Dermis blood vessel endothelial cell (primary cell): Measurements from ENCODE around the gene SNX3. TPM values are rescaled to one million over a fixed set of nuclear protein-coding genes. Genes with fewer than 3 reads are reported as not detected.
"Not testable (repeated sequence)": the region's sequence is repeated elsewhere in the genome, so short reads cannot be mapped to it uniquely, and the experiment has no call there.

Experiments
- DNase-seq: peaks from one replicate; pipeline ENCODE4 v3.0.0; 2010
- total RNA-seq: library from RNA; depleted of rRNA; stranded (reverse); fragments of >200 nt; gene quantifications from 2 replicates; pipeline ENCODE4 v1.2.3, GENCODE V29; 2014

The SNX3 gene
- total RNA-seq, 1 donor from 2014 or later, result 228 TPM

DNA sequence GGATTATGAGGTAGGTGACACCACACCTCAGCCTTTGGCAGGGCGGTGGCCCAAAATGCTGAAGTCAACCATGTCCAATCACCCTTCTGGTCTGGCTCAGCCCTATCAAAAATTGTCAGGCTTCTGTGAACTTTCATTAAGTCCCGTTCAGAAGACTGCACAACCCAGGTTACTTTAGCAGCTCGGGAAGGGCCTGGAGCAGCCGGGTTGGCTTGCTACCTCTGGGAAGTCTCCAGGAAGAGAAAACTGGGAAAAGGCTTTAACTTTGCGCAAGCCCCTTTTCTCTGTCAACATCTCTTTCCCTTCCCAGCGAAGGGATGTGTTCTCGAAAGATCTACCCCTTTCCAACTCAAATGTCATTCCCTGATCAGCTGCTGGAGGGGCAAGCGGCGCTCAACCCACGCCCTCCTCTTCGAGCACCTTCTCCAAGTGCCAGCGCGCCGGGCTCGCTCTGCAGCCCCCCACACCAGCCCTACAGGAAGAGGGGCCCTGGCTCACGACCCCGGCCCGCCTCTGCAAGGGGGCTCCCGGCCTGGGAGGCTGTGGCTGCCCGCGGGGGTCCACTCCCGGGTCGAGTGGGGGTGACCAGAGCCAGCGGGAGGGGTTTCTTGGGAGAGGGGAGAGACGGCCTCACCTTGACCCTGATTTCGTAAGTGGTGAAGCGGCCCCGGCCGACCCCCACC is 573 bp downstream of the SNX3 start:
- peak; percentile 54 for DNase-seq

DNA sequence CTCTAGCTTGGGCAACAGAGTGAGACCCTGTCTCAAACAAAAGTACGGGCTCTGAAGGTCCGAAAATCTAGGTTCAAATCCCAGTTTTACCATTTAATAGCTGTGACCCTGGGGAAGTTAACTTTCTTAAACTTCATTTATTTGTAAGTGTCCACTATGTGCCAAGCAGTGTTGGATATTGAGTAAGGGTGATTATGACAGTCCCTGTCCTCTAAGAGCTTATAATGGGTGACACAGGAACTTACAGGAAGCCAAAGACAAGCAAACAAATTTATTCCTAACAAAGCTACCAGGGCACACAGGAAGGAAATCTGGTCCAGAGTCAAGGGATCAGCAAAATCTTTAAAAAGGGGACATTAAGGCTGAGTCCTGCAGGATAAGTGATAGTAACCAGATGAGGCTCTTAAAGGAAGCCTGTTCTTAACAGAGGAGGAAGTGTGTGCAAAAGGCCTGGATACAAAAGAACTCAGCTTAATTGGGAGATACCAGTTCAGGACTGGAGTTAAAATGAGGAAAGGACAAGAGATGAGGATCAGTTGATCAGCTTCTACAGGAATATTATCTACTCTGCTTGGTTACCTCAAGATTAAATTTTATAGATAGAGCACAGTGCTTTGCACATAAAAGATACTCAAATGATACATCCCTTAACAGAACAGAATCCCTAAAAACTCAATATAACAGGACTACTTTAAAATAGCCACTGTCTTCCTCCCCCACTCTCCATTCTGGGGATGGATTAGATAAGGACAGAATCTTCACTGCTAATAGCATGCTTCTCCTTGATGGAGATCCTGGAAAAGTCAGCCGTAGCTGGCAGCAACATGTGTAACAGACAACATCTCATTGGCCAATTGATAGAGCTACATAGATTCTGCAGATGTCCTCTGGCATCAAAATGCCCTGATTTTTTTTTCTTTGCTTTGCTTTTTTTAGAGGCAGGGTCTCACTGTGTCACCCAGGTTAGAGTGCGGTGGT is 6.1 kb downstream of the SNX3 start:
- peak; percentile 42 for DNase-seq

DNA sequence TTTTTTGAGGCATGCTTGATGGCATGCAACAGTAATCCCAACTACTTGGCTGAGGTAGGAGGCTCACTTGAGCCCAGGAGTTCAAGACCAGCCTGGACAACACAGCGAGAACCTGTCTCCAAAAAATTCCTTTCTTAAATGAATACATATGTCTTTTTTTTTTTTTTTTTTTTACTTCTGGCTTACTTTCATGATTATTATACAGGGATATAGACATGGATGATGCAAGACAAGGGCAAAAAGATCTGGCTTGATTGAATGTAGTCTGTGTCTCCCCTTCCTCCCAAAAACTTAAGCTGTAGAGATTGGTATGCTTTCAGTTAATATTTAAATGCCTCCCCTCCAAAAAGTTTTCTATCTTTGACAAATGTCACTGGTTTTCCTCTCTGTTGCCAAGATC is 7.6 kb downstream of the SNX3 start:
- no peak for DNase-seq

DNA sequence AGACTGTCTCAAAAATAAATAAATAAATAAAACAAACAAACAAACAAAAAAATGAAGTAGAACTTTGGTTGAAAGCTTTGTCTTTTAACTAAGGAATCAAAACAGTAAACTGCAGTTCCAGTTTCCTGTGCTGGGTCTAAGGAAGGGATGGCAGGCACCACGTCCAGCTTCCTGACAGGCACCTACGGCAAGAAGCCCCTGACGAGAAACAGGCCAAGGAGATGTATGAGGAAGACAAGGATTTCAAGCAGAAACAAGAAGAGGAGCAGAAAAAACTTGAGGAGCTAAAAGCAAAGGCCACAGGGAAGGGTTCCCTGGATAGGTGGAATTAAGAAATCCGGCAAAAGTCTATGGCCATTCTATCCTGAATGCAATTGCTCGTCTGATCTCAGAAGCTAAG is 8.8 kb downstream of the SNX3 start:
- no peak for DNase-seq

DNA sequence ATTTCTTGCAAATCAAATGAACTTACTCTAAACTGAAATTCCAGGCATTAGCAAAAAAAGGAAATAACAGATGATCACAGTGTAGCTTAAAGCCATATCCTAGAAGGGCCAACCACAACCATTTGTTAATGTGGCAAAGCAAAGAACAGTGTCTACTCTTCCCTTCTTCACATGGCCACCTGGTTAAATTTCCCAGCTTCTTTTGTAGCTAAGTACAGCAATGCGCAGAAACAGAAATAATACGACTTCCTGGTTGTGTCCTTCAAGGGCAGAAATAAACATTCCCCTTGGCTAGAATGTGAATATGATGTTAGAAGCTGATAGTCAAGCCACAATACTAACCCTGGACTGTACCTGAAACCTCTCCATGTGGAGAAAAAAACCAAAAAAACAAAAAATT is 9.6 kb downstream of the SNX3 start:
- DNase-seq, result peak; percentile 17

DNA sequence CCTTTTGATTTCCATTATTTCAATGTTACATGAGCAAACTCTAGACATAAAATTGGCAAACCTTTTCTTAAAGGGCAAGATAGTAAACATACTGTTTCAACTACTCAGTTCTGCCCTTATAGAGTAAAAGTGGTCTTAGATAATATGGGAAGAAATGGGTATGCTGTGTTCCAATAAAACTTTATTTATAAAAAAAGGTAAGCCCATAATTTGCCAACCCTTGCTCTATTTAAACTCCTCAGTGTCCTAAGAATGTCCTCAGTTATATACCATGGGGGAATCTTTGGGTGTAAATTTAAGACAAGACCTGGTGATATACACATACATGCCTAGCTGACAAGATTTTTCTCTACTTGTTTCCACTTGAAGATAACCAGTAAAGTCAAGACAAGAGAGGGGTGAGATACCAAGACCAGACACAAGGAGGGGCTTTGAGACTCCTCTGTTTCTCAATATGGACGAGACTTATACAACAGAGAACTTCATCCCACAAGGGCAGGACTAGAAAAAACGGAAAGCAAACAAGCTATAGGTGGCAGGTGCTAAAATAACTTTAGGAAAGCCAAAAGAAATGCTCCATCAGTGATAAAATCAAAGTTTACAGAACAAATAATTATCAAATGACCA is 10.5 kb downstream of the SNX3 start:
- peak; percentile 43 for DNase-seq

DNA sequence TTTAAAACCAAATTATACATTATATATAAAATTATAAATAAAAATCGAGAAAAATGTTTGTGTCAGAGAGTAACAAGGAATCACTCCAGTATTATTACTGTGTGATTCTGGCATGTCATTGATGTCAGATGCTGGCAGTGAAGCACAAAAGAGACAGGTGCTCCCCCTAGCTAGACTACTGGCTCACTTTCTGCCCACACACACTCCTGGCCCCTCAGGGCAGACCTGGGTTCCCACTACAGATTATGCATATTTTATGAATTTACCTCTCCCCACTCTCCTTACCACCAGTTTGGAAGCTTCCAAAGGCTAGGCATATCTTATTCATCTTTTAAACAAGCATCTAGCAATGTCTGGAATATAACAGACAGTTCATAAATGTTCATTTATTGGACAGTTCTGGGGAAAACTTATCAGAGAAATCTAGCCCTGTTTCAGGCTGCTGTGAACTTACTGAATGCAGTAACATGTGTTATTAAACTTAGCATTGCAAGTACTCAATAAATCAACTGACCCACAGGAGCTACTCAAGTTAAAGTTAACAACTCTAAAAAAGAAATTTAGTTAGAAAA is 12.8 kb downstream of the SNX3 start:
- DNase-seq, result no peak

DNA sequence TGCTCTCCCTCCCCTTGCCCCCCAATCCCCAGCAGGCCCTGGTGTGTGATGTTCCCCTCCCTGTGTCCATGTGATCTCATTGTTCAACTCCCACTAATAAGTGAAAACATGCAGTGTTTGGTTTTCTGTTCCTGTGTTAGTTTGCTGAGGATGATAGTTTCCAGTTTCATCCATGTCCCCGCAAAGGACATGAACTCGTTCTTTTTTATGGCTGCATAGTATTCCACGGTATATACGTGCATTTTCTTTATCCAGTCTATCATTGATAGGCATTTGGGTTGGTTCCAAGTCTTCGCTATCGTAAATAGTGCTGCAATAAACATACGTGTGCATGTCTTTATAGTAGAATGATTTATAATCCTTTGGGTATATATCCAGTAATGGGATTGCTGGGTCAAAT is 15.7 kb downstream of the SNX3 start:
- DNase-seq, result not testable (repeated sequence)

DNA sequence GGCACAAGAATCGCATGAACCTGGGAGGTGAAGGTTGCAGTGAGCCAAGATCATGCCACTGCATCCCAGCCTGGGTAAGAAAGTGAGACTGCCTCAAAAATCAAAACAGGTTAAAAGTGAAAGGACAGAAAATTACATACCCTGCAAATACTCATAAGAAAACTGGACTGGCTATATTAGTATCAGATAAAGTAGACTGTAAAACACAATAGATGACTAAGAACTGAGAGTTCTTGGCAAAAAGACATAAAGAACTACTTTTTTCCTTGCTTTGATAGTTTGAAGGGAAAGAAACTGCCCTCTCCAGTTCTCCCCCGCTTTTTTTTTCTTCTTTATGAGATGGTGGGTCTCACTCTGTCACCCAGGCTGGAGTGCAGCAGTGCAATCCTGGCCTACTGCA is 17.0 kb downstream of the SNX3 start:
- DNase-seq, result peak; percentile 28

DNA sequence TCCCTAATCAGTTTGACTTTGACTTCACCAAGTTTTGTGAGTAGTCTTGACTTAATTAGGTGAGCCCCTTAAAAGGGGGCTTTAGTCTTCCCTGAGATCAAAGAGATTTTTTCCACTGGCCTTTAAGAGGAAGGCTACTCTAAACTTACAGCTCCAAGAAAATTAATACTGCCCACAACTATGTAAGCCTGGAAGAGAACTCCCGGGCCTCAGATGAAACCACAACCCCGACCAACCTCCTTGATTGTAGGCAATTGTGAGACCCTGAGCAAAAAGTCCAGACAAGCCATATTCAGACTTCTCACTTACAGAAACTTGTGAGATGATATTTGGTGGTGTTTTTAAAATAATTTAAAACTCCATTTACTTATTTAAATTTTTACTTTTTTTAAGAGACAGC is 18.1 kb downstream of the SNX3 start:
- DNase-seq, result no peak

DNA sequence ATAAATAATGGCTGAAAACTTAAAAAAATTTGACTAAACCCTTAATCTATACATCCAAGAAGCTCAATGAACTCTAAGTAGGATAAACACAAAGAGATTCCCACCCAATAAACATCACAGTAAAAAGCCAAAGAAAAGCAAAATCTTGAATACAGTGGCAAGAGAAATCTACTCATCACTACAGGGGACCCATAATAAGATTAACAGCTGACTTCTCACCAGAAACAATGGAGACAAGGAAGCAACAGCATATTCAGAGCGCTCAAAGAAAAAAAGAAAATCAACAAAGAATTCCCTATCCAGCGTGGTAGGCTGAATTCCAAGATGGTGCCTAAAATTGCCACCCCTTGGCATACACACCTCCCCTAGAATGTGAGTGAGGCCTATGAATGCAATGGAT is 18.6 kb downstream of the SNX3 start:
- no peak for DNase-seq

DNA sequence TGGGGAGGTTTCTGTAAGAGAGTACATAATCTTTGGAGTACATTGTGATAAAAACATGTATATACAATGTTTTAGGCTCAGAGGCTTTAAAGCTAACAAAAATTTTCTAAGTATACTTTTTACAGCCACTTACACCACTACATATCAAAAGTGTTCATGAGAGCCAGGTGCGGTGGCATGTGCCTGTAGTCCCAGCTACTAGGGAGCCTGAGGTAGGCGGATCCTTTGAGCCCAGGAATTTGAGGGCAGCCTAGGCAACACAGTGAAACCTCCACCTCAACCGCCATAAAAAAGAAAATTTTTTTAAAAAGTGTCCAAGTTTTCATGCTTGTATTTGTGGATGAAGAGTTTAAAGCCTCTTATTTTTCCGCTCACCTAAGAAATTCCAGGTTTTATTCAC is 22.5 kb downstream of the SNX3 start:
- DNase-seq, result no peak

DNA sequence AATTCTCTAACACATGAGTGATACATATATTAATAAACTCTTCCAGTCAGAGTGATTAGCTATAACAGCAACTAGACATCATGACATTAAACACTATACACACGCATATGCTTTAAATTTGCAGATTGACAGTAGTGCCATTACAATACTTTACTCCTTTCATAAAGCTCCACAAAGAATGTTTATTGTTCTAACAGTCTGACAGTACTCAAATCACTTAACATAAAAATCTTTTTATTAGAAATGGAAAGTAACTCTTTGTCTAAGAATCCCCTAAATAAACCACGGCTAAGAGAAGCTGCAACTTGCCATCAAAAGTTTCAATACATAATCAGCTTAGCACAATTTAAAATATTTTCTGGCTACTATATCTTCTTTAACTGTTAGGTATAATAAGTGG is 24.0 kb downstream of the SNX3 start:
- no peak for DNase-seq

DNA sequence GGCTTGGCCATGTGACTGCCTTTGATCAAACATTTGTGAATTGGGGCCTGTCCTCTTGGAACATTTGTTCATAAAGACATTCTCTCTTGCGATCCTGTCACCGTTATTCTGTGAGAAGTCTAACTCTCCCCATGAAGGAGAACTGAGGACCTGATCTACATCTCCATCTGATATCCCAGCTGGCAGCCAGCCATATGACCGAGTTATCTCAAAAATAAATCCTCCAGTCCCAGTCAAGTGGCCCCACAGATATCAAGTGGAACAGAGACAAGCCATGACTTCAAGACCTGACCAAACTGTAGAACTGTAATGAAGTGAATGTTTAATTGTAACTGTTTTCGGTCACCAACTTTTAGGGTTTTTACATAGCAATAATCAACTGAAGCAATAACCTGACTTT is 25.7 kb downstream of the SNX3 start:
- DNase-seq, result no peak

DNA sequence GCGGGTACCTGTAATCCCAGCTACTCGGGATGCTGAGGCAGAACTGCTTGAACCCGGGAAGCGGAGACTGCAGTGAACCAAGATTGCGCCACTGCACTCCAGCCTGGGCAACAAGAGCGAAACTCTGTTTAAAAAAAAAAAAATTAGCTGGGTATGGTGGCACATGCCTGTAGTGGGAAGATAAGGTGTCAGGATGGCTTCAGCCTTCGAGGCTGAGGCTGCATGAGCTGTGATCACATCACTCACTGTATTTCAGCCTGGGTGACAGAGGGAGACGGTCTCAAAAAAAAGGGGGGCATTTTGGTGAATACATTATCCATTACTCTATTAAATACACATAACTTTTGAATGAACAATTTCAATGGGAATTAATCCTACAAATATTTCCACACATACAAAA is 32.4 kb downstream of the SNX3 start:
- no peak for DNase-seq

DNA sequence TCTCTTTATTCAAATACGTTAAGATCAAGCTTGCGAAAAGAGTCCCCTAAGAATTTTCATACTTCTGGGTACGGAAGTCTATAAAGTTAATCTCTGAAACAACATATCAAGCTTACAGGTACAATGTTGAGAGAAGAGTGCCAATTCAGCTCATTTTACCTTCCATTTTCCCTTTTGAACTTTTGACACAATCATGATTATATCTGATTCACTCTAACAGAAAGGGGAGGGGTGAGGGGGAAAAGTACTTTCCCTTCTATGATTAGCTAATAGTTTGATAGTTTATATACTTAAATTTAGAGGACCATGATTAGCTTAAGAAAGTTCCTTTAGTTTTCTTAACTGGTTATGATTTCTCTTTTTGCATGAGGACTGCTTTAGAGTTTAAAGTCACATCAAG is 33.5 kb downstream of the SNX3 start:
- no peak for DNase-seq

DNA sequence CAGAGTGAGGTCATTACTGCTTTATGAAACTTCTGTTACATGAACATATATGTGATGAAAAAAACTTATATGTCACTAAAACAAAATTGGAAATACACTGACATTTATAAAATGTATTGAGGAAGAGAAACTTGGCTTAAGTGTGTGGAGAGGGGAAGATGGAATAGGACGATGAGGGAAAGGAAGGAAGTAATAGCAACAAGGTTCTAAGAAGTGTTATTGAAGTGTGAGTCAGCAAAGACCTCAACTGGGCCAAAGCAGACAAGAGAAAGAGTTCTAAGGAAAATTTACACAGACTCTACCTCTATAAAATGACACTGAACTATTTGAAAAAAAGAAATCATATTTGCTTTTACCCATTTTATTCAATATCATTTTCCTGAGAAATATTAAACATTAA is 38.3 kb downstream of the SNX3 start:
- DNase-seq, result peak; percentile 42

DNA sequence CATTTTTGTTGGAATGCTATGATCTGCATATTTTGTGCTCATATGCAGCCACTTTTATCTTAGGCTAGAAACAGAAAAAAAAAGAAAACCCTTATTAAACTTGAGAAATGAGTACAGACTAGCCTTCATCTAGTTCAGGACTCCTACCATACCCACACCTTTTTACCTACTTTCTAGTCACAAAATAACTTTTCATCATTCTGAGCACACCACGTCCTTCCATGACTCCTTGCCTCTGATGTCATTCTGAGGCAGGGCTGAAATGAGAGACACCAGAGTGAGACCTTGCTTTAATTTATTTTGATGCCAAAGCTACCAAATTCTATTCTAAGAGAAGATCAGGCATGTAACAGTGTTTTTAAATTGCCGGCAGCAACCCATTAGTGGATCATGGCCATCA is 38.8 kb downstream of the SNX3 start:
- no peak for DNase-seq

DNA sequence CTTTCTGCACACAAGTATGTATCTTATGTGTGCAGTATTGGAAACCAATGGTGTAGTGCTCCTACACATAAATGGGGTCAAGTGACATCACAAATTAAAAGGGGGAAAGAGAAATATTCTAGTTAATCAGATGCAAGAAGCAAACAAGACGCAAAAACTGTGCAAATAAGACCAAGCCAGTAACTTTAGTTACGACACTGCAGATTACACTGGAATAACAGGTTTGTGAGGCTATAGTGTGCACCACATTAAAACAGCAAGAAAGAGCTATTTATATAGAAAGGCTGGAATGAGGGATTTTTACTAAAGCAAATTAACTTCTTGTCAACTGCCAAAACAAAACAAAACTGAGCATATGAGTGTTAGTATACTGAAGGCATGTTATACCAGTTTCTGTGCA is 49.2 kb downstream of the SNX3 start:
- no peak for DNase-seq

DNA sequence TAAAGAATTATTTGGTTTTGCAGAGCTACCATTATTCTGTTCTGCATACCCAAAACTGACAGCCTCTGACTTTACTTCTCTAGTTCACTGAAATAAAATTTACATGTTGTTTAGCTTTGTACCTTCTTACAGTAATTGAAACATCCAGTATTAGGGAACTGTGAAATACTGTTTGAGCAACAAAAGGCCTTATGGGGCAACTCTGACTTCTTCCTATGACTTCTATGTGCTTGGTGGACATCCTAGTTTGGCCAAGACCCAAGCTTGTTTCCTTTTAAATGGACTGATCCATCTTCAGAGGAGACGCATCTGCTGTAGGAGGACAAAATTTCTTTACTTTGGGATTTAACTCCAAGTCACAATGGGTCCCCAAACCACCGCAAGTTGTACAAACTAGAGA is 50.3 kb downstream of the SNX3 start:
- DNase-seq, result no peak

DNA sequence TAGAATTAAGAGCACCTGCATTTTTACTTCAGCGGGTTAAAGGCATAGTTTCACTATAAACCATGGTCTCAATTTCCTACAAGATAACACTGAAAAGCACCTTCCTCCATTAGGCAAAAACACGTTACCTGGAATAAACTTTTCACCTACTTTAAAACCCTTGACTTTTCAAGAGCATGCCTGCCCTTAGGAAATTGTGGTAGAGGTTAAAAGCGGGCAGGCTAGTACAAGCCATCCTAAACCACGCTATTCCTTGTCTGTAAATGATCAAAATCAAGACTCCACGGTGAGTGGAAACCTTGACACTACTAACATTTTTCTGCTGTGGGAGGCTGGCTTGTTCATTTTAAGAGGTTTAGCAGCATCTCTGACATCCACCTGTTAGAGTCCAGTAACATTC is 51.1 kb downstream of the SNX3 start:
- no peak for DNase-seq

DNA sequence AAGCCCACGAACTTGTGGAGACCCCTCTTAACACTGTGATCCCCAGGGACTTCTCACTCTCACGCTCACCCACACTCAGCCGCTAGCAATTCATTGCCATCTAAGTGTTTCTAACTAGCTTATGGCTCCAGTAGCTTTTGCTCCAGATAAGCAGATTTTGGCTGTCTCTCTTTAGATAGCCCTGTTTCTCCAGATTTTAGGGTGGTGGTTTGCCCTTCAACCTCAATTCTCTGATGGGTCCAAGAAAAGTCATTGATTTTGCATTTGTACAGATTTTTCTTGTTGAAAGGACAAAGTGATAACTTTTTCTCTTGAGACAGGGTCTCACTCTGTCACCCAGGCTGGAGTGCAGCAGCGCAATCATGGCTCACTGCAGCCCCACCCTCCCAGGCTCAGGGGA is 53.8 kb downstream of the SNX3 start:
- no peak for DNase-seq
